Prostate gland (tissue), 2 donors: ENCODE data around the gene CRKL. TPM values are rescaled to one million over a fixed set of nuclear protein-coding genes. Genes with fewer than 3 reads are reported as not detected.

ENCODE experiments used
- DNase-seq: peaks from one replicate; pipeline ENCODE4 v3.0.0-alpha.2; 2019; ENCODE audit warnings: low spot score
- H3K27ac ChIP-seq, 2 donors: fragments of 200-600 bp; sonication (generic); 2 replicates each; pipeline ENCODE4 v1.5.1; 2017 to 2019
- H3K27me3 ChIP-seq: fragments of 200-600 bp; sonication (generic); replicated peaks from 2 replicates; pipeline ENCODE4 v1.5.1; 2019; ENCODE audit not compliant: insufficient read depth
- H3K36me3 ChIP-seq, 2 donors: fragments of 200-600 bp; sonication (generic); 1 replicate in 1 of 2; 2 replicates in 1 of 2; pipeline versions ENCODE4 v1.5.1 to v1.8.1; 2017 to 2019
- H3K4me1 ChIP-seq: fragments of 200-600 bp; sonication (generic); replicated peaks from 2 replicates; pipeline ENCODE4 v1.5.1; 2019
- H3K4me3 ChIP-seq, 2 donors: fragments of 200-600 bp; sonication (generic); 2 replicates each; pipeline ENCODE4 v1.5.1; 2017 to 2019
- H3K9me3 ChIP-seq: fragments of 200-600 bp; sonication (generic); 2 replicates; pipeline ENCODE4 v1.5.1; 2017
- CTCF ChIP-seq, 4 experiments: fragments of 200-600 bp in 2 of 4; fragments of 450-650 bp in 2 of 4; sonication (generic) in 2 of 4; IDR thresholded peaks; 1 replicate in 3 of 4; 2 replicates in 1 of 4; pipeline ENCODE4 v1.5.1; 2016 to 2019; ENCODE audit warnings: antibody characterized with exemption in 4 of 4, mild to moderate bottlenecking in 2 of 4, moderate library complexity in 2 of 4
- POLR2A ChIP-seq: fragments of 450-650 bp; IDR thresholded peaks from one replicate; pipeline ENCODE4 v1.6.1; 2016; ENCODE audit warnings: antibody characterized with exemption, mild to moderate bottlenecking
- POLR2AphosphoS5 ChIP-seq: sonication (generic); formaldehyde crosslinking; IDR thresholded peaks from one replicate; pipeline ENCODE4 v1.6.1; 2017; ENCODE audit warnings: antibody characterized with exemption
- WGBS: methylation state at CpG from one replicate; pipeline ENCODE4 v1.1.5; 2018; 5-methylcytosine and 5-hydroxymethylcytosine counted together
- intact Hi-C: fragments of 100-400 bp; cut with DNase I; formaldehyde crosslinking; loops from one replicate; pipeline ENCODE4 v1.14.2; 2022
- total RNA-seq, 2 donors: library from RNA; depleted of rRNA; stranded (reverse); fragments of >200 nt; gene quantifications; one replicate each; pipeline ENCODE4 v1.1.0, GENCODE V29; 2016

The CRKL gene
- total RNA-seq, 2 donors from 2014 or later, result 41.6 to 72.0 TPM

- Histone ChIP-seq H3K36me3 (peaks cover 11% of the 10 kb centered on the region in 2 donors), H3K27me3 (no peaks in the 10 kb centered on the region), H3K27ac (no peak overlapping the region), H3K4me1 (peaks cover 8% of the 10 kb centered on the region), H3K4me3 (no peak overlapping the region), H3K9me3 (no peaks in the 10 kb centered on the region)
- 88% methylated on average over 23 of the region's 23 CpGs for WGBS
- DNase-seq, result no peak
- intact Hi-C loops, result no loop called here
- TF ChIP-seq POLR2A (no peak), CTCF (IDR thresholded peaks at IDR 0.05) (no peak), POLR2AphosphoS5 (no peak)
These were observed 78.3 kb downstream of the CRKL start for GRCh38 chr22:20995329-20996030.

GRCh38 chr22:20996031-20996410 lies 78.8 kb downstream of the CRKL start:
- intact Hi-C loops, result no loop called here
- no peak for DNase-seq
- 97% methylated on average over 10 of the region's 10 CpGs for WGBS
- no peaks in the 10 kb centered on the region for H3K9me3 ChIP-seq
- peaks cover 11% of the 10 kb centered on the region in 2 donors for H3K36me3 ChIP-seq
- H3K4me3 ChIP-seq, result no peak overlapping the region
- H3K27me3 ChIP-seq, result no peaks in the 10 kb centered on the region
- no peak for TF ChIP-seq POLR2A
- H3K4me1 ChIP-seq, result peaks cover 14% of the 10 kb centered on the region
- H3K27ac ChIP-seq, result no peak overlapping the region

- 90% methylated on average over 27 of the region's 27 CpGs for WGBS
- H3K9me3 ChIP-seq, result no peaks in the 10 kb centered on the region
- H3K4me3 ChIP-seq, result no peak overlapping the region
- peaks cover 10 to 11% of the 10 kb centered on the region in 2 donors for H3K36me3 ChIP-seq
- no peak overlapping the region for H3K27ac ChIP-seq
- H3K4me1 ChIP-seq, result peaks cover 16% of the 10 kb centered on the region
- H3K27me3 ChIP-seq, result no peaks in the 10 kb centered on the region
- no peak for TF ChIP-seq CTCF (IDR thresholded peaks at IDR 0.05)
- TF ChIP-seq POLR2A, result no peak
- TF ChIP-seq POLR2AphosphoS5, result no peak
- no peak for DNase-seq
- intact Hi-C loops, result no loop called here
These were observed 79.7 kb downstream of the CRKL start for GRCh38 chr22:20996598-20997535.

- Histone ChIP-seq H3K4me1 (peaks cover 16% of the 10 kb centered on the region), H3K36me3 (peaks cover 2 to 11% of the 10 kb centered on the region in 2 donors), H3K4me3 (no peak overlapping the region), H3K9me3 (no peaks in the 10 kb centered on the region), H3K27ac (no peak overlapping the region), H3K27me3 (no peaks in the 10 kb centered on the region)
- 73% methylated on average over 9 of the region's 13 CpGs for WGBS
- TF ChIP-seq POLR2AphosphoS5, result no peak
- intact Hi-C loops, result no loop called here
- no peak for DNase-seq
These were observed 80.5 kb downstream of the CRKL start for GRCh38 chr22:20997536-20998257.

GRCh38 chr22:20998411-20999336 lies 81.5 kb downstream of the CRKL start:
- no peak for TF ChIP-seq POLR2AphosphoS5
- TF ChIP-seq CTCF (IDR thresholded peaks at IDR 0.05), result no peak
- no peak for TF ChIP-seq POLR2A
- WGBS, result 60% methylated on average over 7 of the region's 7 CpGs
- Histone ChIP-seq H3K27ac (no peak overlapping the region), H3K27me3 (no peaks in the 10 kb centered on the region), H3K4me1 (peaks cover 16% of the 10 kb centered on the region), H3K4me3 (no peak overlapping the region), H3K9me3 (no peaks in the 10 kb centered on the region), H3K36me3 (peaks cover 0 to 11% of the 10 kb centered on the region in 2 donors)
- no peak for DNase-seq
- intact Hi-C loops, result no loop called here
